Gastroesophageal sphincter (tissue), 3 donors: Measurements from ENCODE around the gene NBR1.
"Not testable (repeated sequence)": the region's sequence is repeated elsewhere in the genome, so short reads cannot be mapped to it uniquely, and the experiment has no call there.

Experiments used
- CTCF ChIP-seq, 4 experiments: fragments of 200-600 bp in 2 of 4; fragments of 450-650 bp in 2 of 4; sonication (generic) in 1 of 4; IDR thresholded peaks; one replicate each; pipeline ENCODE4 v1.5.1; 2017 to 2019; ENCODE audit warnings: antibody characterized with exemption in 4 of 4, mild to moderate bottlenecking in 2 of 4, moderate library complexity in 2 of 4
- POLR2AphosphoS5 ChIP-seq: sonication (generic); formaldehyde crosslinking; IDR thresholded peaks from one replicate; pipeline ENCODE4 v1.6.1; 2017; ENCODE audit warnings: antibody characterized with exemption

DNA sequence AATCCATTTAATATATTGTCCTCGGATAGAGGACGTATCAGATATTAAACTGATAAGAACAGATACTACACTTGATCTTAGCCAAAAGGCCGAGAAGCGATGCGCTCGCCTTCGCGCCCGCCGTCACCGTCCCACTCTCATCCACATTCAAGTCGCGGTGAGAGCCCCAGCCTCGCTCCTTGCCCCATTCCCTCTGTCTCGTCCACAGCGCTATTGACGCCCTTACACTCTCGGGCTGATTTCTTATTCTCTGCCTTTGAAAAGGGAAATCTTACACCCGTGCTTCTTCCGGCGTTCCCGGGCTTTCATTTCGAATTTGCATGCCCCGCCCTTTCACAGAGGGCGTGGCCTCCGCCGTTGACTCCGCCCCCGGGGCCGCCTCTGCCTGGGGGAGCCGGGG is 62.9 kb downstream of the NBR1 start, which contains the start of gene RNU2-1:
- TF ChIP-seq CTCF (IDR thresholded peaks at IDR 0.05); POLR2AphosphoS5: not testable (repeated sequence)
